GM18519 (cell line): ENCODE data around the gene MAPK8IP3.

Experiments used
- ATAC-seq: cut with Tn5 transposase; IDR thresholded peaks from one replicate; pipeline ENCODE4 v1.9.1; 2021; ENCODE audit warnings: mild to moderate bottlenecking, moderate library complexity; ENCODE audit not compliant: unreplicated experiment, low FRiP score

MAPK8IP3 gene

GRCh38 chr16:1772908-1773702 lies 67.1 kb downstream of the MAPK8IP3 start, which contains the start of gene MRPS34:
MRPS34 (minus strand) TSS chr16:1773134; CDS start chr16:1773119, 15 bp downstream.
- no peak for ATAC-seq

- ATAC-seq, result no peak
These were observed 67.9 kb downstream of the MAPK8IP3 start for GRCh38 chr16:1773703-1774447.

- no peak for ATAC-seq
These were observed 68.4 kb downstream of the MAPK8IP3 start for GRCh38 chr16:1774448-1774780.

- no peak for ATAC-seq
These were observed 69.2 kb downstream of the MAPK8IP3 start for GRCh38 chr16:1775006-1775845.

GRCh38 chr16:1775846-1776671 lies 70.1 kb downstream of the MAPK8IP3 start:
- no peak for ATAC-seq

GRCh38 chr16:1776672-1776955 lies 70.6 kb downstream of the MAPK8IP3 start:
- no peak for ATAC-seq

GRCh38 chr16:1776991-1777374 lies 71.0 kb downstream of the MAPK8IP3 start:
- ATAC-seq, result no peak

GRCh38 chr16:1777375-1778199 lies 71.6 kb downstream of the MAPK8IP3 start:
- ATAC-seq, result no peak

GRCh38 chr16:1778200-1779179 lies 72.5 kb downstream of the MAPK8IP3 start:
- ATAC-seq, result no peak

- ATAC-seq, result no peak
These were observed 73.3 kb downstream of the MAPK8IP3 start for GRCh38 chr16:1779234-1779701.

- no peak for ATAC-seq
These were observed 74.0 kb downstream of the MAPK8IP3 start for GRCh38 chr16:1779741-1780676.

GRCh38 chr16:1780677-1781072 lies 74.7 kb downstream of the MAPK8IP3 start:
- ATAC-seq, result no peak

- ATAC-seq, result no peak
These were observed 75.3 kb downstream of the MAPK8IP3 start for GRCh38 chr16:1781254-1781653.

GRCh38 chr16:1781758-1782407 lies 75.9 kb downstream of the MAPK8IP3 start:
- peak; percentile 4 for ATAC-seq

- peak; percentile 71 for ATAC-seq
These were observed 76.6 kb downstream of the MAPK8IP3 start, which contains the start of the genes NUBP2 and SPSB3 for GRCh38 chr16:1782408-1783264. NUBP2 (plus strand) TSS chr16:1782960; CDS start chr16:1783021, 61 bp downstream. SPSB3 (minus strand) TSS chr16:1782571; CDS start chr16:1781483, 1,088 bp downstream.
